T-helper 1 cell (primary cell): ENCODE measurements around the gene ARFGAP3.

Experiments
- DNase-seq, 5 donors: peaks; one replicate each; pipeline ENCODE4 v3.0.0-alpha.2; 2012 to 2020

ARFGAP3 gene

GRCh38 chr22:42820045-42820763 is 36.9 kb downstream of the ARFGAP3 start:
- DNase-seq: no peak

- no peak for DNase-seq
Observed at GRCh38 chr22:42819412-42820044, 37.5 kb downstream of the ARFGAP3 start.

GRCh38 chr22:42817556-42817955 is 39.5 kb downstream of the ARFGAP3 start:
- no peak for DNase-seq

- no peak for DNase-seq
Observed at GRCh38 chr22:42816336-42816735, 40.7 kb downstream of the ARFGAP3 start.

- no peak for DNase-seq
Observed at GRCh38 chr22:42814616-42815015, 42.5 kb downstream of the ARFGAP3 start.

- no peak for DNase-seq
Observed at GRCh38 chr22:42814215-42814614, 42.9 kb downstream of the ARFGAP3 start.

- DNase-seq: no peak
Observed at GRCh38 chr22:42813501-42813900, 43.6 kb downstream of the ARFGAP3 start.

GRCh38 chr22:42811459-42811858 is 45.6 kb downstream of the ARFGAP3 start:
- DNase-seq: no peak

- DNase-seq: no peak
Observed at GRCh38 chr22:42808521-42808920, 48.6 kb downstream of the ARFGAP3 start.

GRCh38 chr22:42807185-42807584 is 49.9 kb downstream of the ARFGAP3 start:
- DNase-seq: no peak

GRCh38 chr22:42805998-42806830 is 50.9 kb downstream of the ARFGAP3 start:
- DNase-seq: no peak

GRCh38 chr22:42805016-42805997 is 51.8 kb downstream of the ARFGAP3 start:
- no peak for DNase-seq

- DNase-seq: no peak
Observed at GRCh38 chr22:42803389-42803788, 53.7 kb downstream of the ARFGAP3 start.

GRCh38 chr22:42801252-42802080 is 55.6 kb downstream of the ARFGAP3 start:
- no peak for DNase-seq

GRCh38 chr22:42800451-42801251 is 56.4 kb downstream of the ARFGAP3 start:
- DNase-seq: no peak

GRCh38 chr22:42799461-42800405 is 57.3 kb downstream of the ARFGAP3 start:
- no peak for DNase-seq

GRCh38 chr22:42799061-42799460 is 58.0 kb downstream of the ARFGAP3 start:
- DNase-seq: no peak

GRCh38 chr22:42797011-42797410 is 60.1 kb downstream of the ARFGAP3 start:
- DNase-seq: no peak

- no peak for DNase-seq
Observed at GRCh38 chr22:42796081-42796480, 61.0 kb downstream of the ARFGAP3 start.
